Measurements from ENCODE around the gene NLRX1. TPM values are rescaled to one million over a fixed set of nuclear protein-coding genes. Genes with fewer than 3 reads are reported as not detected.

NLRX1 gene
- total and polyA plus RNA-seq, 2 donors (not counting 3 experiments of a cell fraction or from before 2014, with no cell fraction given), result 15.1 to 15.5 TPM

GRCh38 chr11:119189393-119189792 is 20.9 kb downstream of the NLRX1 start:
- TF ChIP-seq, protein P1, sequence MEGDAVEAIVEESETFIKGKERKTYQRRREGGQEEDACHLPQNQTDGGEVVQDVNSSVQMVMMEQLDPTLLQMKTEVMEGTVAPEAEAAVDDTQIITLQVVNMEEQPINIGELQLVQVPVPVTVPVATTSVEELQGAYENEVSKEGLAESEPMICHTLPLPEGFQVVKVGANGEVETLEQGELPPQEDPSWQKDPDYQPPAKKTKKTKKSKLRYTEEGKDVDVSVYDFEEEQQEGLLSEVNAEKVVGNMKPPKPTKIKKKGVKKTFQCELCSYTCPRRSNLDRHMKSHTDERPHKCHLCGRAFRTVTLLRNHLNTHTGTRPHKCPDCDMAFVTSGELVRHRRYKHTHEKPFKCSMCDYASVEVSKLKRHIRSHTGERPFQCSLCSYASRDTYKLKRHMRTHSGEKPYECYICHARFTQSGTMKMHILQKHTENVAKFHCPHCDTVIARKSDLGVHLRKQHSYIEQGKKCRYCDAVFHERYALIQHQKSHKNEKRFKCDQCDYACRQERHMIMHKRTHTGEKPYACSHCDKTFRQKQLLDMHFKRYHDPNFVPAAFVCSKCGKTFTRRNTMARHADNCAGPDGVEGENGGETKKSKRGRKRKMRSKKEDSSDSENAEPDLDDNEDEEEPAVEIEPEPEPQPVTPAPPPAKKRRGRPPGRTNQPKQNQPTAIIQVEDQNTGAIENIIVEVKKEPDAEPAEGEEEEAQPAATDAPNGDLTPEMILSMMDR (IDR thresholded peaks at IDR 0.05; ENCODE audit: extremely low read depth in 1 of 2, insufficient read depth in 1 of 2, low read depth in 1 of 2, low read length in 2 of 2), result no peak
- POLR2A ChIA-PET, result no interaction called here
- H3K4me3 ChIP-seq (replicated peaks in 1 of 3; ENCODE audit: insufficient read depth in 1 of 3, low read depth in 1 of 3, low read length in 3 of 3), result no peak overlapping the region
- dilution Hi-C loops (cut with MboI; ENCODE audit: extremely low pct_ligation_motif_present, low sequenced_read_pairs), result no loop called here
- no peak overlapping the region for H3K9ac ChIP-seq (replicated peaks; ENCODE audit: extremely low read depth, insufficient read depth, low read length)
- intact Hi-C loops (cut with micrococcal nuclease), result no loop called here
- H3K36me3 ChIP-seq (ENCODE audit: control insufficient read depth in 2 of 2, extremely low read depth in 1 of 2, insufficient read depth in 2 of 2, low read length in 2 of 2), result no peaks in the 10 kb centered on the region
- H3K27me3 ChIP-seq (ENCODE audit: control insufficient read depth in 2 of 2, insufficient read depth in 2 of 2, low read length in 2 of 2), result peaks cover 0 to 2% of the 10 kb centered on the region in 2 experiments
- H4K20me1 ChIP-seq (replicated peaks; ENCODE audit: control insufficient read depth, extremely low read depth, insufficient read depth, low read length), result no peaks in the 10 kb centered on the region
- no peak overlapping the region for H2AFZ ChIP-seq (ENCODE audit: low read depth, low read length)
- CTCF ChIA-PET, result interaction anchor here (1.3 to 1.6 kb wide), 3 partner anchors 20 to 87 kb away, joined by 4 to 8 read pairs (median 5); partner anchors contain the start of gene NLRX1
- H3K9me3 ChIP-seq (replicated peaks; ENCODE audit: control insufficient read depth, insufficient read depth, low read length), result no peaks in the 10 kb centered on the region
- no peaks in the 10 kb centered on the region for H3K79me2 ChIP-seq (ENCODE audit: control insufficient read depth, insufficient read depth, low read length)
- no peaks in the 10 kb centered on the region for H3K9me1 ChIP-seq (replicated peaks; ENCODE audit: control insufficient read depth, extremely low read depth, insufficient read depth, low read length)
- FAIRE-seq (no peak), DNase-seq (ENCODE audit: low read depth, low spot score) (no peak)
- BruUV-seq (replicated peaks), result no TSS peak
- H3K4me1 ChIP-seq (ENCODE audit: control insufficient read depth, extremely low read depth, insufficient read depth, low read length), result no peaks in the 10 kb centered on the region
- no peak overlapping the region for H3K4me2 ChIP-seq (ENCODE audit: insufficient read depth, low read length)
- no peak overlapping the region for H3K27ac ChIP-seq (ENCODE audit: insufficient read depth, low read depth, low read length)

- H4K20me1 ChIP-seq (replicated peaks; ENCODE audit: control insufficient read depth, extremely low read depth, insufficient read depth, low read length), result no peaks in the 10 kb centered on the region
- H3K27me3 ChIP-seq (ENCODE audit: control insufficient read depth in 2 of 2, insufficient read depth in 2 of 2, low read length in 2 of 2), result peaks cover 0 to 2% of the 10 kb centered on the region in 2 experiments
- no peaks in the 10 kb centered on the region for H3K9me1 ChIP-seq (replicated peaks; ENCODE audit: control insufficient read depth, extremely low read depth, insufficient read depth, low read length)
- H3K9me3 ChIP-seq (replicated peaks; ENCODE audit: control insufficient read depth, insufficient read depth, low read length), result no peaks in the 10 kb centered on the region
- H3K9ac ChIP-seq (replicated peaks; ENCODE audit: extremely low read depth, insufficient read depth, low read length), result no peak overlapping the region
- ChIA-PET POLR2A (interaction anchor here (0.6 kb wide), 1 partner anchor 25 kb away, joined by 3 read pairs; no protein-coding TSS in a partner anchor), CTCF (interaction anchor here (1.3 to 1.6 kb wide), 3 partner anchors 21 to 88 kb away, joined by 4 to 8 read pairs (median 5); partner anchors contain the start of gene NLRX1)
- no peak overlapping the region for H2AFZ ChIP-seq (ENCODE audit: low read depth, low read length)
- intact Hi-C loops (cut with micrococcal nuclease), result no loop called here
- no peak for DNase-seq (ENCODE audit: low read depth, low spot score)
- no peak overlapping the region for H3K4me2 ChIP-seq (ENCODE audit: insufficient read depth, low read length)
- no peak overlapping the region for H3K4me3 ChIP-seq (replicated peaks in 1 of 3; ENCODE audit: insufficient read depth in 1 of 3, low read depth in 1 of 3, low read length in 3 of 3)
- no peaks in the 10 kb centered on the region for H3K4me1 ChIP-seq (ENCODE audit: control insufficient read depth, extremely low read depth, insufficient read depth, low read length)
- H3K27ac ChIP-seq (ENCODE audit: insufficient read depth, low read depth, low read length), result no peak overlapping the region
- H3K36me3 ChIP-seq (ENCODE audit: control insufficient read depth in 2 of 2, extremely low read depth in 1 of 2, insufficient read depth in 2 of 2, low read length in 2 of 2), result no peaks in the 10 kb centered on the region
- no peak for FAIRE-seq
- dilution Hi-C loops (cut with MboI; ENCODE audit: extremely low pct_ligation_motif_present, low sequenced_read_pairs), result no loop called here
- no TSS peak for BruUV-seq (replicated peaks)
- TF ChIP-seq EZH2 (IDR thresholded peaks at IDR 0.05; ENCODE audit: borderline replicate concordance, low read depth, low read length, severe bottlenecking) (no peak), POLR2AphosphoS5 (IDR thresholded peaks at IDR 0.05; ENCODE audit: insufficient read depth, low read depth, low read length) (no peak), POLR2A (IDR thresholded peaks at IDR 0.05; ENCODE audit: low read depth, low read length) (no peak), MYC (IDR thresholded peaks at IDR 0.05; ENCODE audit: low read depth, low read length) (no peak), GATA2 (IDR thresholded peaks at IDR 0.05; ENCODE audit: insufficient read depth, insufficient read length, low read depth, low read length) (no peak), FOS (IDR thresholded peaks at IDR 0.05; ENCODE audit: borderline replicate concordance, insufficient read depth, low read length) (no peak), MAX (IDR thresholded peaks at IDR 0.05; ENCODE audit: insufficient read depth, insufficient read length) (no peak), JUN (IDR thresholded peaks at IDR 0.05; ENCODE audit: borderline replicate concordance, insufficient read depth, insufficient read length, low read depth) (no peak)
- TF ChIP-seq, protein P1 (IDR thresholded peaks at IDR 0.05; ENCODE audit: extremely low read depth in 1 of 2, insufficient read depth in 1 of 2, low read depth in 1 of 2, low read length in 2 of 2), result no peak
- no peaks in the 10 kb centered on the region for H3K79me2 ChIP-seq (ENCODE audit: control insufficient read depth, insufficient read depth, low read length)
These were observed 22.0 kb downstream of the NLRX1 start for GRCh38 chr11:119190531-119190930.
